Measurements from ENCODE around the gene PGGHG.

GRCh38 chr11:287821-288477 lies 977 bp upstream of the PGGHG start:
- TF ChIP-seq CTCF (IDR thresholded peaks at IDR 0.05) = no peak
- TF ChIP-seq EP300 (IDR thresholded peaks at IDR 0.05) = no peak
- no peak for TF ChIP-seq POLR2A (IDR thresholded peaks at IDR 0.05; ENCODE audit: low read depth)

All from esophagus muscularis mucosa (tissue), 4 donors.